Lung microvascular endothelial cell (primary cell): Measurements from ENCODE around the gene FDXACB1. TPM values are rescaled to one million over a fixed set of nuclear protein-coding genes. Genes with fewer than 3 reads are reported as not detected.

Experiments used
- DNase-seq, 2 donors: peaks; one replicate each; pipeline versions ENCODE4 v3.0.0 to v3.0.0-alpha.2; 2010; ENCODE audit warnings: low read depth in 2 of 2
- total RNA-seq: library from RNA; depleted of rRNA; stranded (reverse); fragments of >200 nt; gene quantifications from 2 replicates; pipeline ENCODE4 v1.2.1, GENCODE V29; 2014

The FDXACB1 gene
- total RNA-seq: 1.1 and 2.0 TPM in 2 replicates

- DNase-seq: peak; percentile 98 to 99
Observed at GRCh38 chr11:111878849-111879636, at the start of gene FDXACB1, which contains the start of gene CFAP68. TSS of gene FDXACB1 (minus strand) at chr11:111879165. CDS start at chr11:111879132, 33 bp downstream. TSS of gene CFAP68 (plus strand) at chr11:111879541. CDS start at chr11:111879561, 20 bp downstream.

GRCh38 chr11:111926505-111927391 is 47.8 kb upstream of the FDXACB1 start:
- DNase-seq: peak; percentile 98

- DNase-seq: no peak
Observed at GRCh38 chr11:111925953-111926352, 47.0 kb upstream of the FDXACB1 start.

- DNase-seq: no peak
Observed at GRCh38 chr11:111923951-111924350, 45.0 kb upstream of the FDXACB1 start.

DNA sequence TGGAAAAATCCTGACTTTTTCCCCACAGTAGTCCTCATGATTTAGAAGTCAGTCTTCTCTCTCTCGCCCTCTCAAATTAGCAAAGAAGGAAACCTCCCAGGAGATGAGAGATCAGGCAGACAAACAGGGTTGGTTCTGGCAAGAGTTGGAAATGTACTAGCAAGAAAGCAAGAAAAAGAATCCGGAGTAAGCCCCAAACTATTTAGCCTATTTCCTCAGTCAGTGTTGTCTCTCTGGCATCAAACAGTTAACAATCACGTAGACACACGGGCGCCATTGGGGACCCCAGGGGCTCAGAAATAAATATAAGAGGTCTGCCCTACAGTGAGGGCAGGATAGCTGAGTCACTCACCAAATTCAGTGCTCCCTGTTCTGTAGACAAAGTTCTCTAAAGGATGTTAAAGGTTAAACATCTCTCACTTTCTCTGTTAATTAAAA is 44.4 kb upstream of the FDXACB1 start:
- DNase-seq: peak; percentile 28 to 36

DNA sequence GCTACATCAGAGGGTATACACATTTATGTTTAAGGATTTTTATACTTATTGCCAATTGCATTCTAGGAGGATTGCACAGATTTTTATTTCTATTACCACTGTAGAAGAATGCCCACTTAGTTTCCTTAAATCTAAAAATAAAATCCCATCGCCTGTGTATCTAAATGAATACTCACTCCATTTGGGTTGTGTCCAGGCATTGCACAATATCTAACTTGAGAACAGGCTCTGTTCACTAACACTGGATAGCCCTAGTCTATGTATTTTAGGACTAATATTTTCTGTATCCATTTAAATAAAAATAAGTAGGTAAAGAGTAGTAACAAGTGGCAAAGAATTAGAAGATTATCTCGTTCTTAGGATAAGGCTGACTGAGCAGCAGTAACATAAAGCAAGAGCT is 43.8 kb upstream of the FDXACB1 start:
- peak; percentile 46 to 73 for DNase-seq

GRCh38 chr11:111921541-111922230 is 42.7 kb upstream of the FDXACB1 start:
- DNase-seq: no peak

DNA sequence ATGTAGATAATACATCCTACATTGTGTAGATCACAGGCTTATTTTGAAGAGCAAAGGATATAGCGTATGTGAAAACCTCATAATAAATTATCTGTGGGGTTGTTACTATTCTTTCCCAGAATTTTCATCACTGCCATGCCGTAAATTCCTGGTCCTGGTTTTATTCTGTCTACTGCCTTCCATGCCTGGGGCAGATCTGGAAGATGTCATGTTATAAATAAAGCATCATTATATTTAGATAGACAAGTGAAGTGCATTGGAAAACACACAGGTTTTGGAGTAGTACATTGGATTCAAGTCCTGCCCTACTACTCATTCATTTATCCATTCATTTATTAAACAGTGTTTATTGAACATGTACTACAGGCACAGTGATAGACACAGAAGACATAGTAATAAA is 41.9 kb upstream of the FDXACB1 start:
- DNase-seq: no peak

DNA sequence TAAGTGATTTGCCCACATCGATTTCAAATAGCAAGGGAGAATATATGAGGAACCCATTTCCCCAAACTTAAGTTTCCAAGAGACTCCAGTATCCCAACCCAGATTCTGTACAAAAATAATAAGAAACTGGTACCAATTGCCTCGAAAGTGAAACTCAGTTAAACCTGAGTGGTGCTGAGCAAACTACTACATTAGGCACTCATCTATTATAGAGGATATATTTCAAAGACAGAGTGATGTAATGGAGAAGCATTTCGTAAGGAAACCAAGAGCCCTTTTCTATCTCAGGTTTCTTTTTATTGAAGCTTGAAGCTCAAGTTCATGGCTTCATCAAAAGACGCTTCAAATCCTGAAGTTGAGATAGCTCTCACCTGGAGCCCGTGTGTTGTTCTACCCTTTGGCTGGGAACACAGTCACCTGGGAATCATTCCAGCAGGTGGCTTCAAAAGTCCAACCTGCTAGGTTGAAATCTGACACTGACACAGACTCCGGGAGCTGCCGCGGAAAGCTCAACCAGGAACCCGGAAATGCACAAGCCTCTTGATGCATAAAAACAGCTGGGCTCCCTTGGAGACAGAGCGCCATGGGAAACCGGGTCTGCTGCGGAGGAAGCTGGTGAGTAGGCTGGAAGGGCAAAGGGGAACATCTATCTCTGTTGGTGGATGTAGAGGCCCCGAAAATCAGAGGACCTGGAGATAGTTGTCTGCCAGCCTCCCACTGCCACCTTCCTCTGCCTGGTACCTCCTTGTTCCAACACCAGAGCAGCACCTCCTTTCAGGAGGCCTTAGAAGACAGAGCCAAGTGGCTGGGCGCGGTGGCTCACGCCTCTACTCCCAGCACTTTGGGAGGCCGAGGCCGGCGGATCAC is 39.7 kb upstream of the FDXACB1 start, which contains the start of gene C11orf52:
TSS of gene C11orf52 (plus strand) at position 524 of the 867 bp plus-strand sequence. CDS start at position 584, 60 bp downstream.
- peak; percentile 61 to 71 for DNase-seq

DNA sequence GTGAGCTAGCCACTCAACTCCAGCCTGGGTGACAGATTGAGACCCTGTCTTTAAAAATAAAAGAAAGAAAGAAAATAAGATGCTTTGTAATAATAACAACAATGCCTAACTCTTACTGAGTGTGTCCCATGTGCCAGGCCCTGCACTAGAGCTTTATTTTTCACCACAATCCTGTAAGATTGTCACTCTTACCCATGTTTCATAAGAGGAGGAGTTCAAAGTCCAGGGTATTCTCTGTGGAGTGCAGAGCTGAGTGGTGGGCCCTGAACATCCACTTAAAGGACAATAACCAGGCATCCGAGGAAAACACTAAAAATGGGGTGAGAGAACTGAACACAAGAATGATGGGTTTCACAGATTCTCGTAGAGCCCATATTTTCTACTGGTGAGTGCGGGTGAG is 38.8 kb upstream of the FDXACB1 start:
- no peak for DNase-seq

GRCh38 chr11:111917312-111917711 is 38.3 kb upstream of the FDXACB1 start:
- no peak for DNase-seq

GRCh38 chr11:111916768-111917167 is 37.8 kb upstream of the FDXACB1 start:
- DNase-seq: no peak

DNA sequence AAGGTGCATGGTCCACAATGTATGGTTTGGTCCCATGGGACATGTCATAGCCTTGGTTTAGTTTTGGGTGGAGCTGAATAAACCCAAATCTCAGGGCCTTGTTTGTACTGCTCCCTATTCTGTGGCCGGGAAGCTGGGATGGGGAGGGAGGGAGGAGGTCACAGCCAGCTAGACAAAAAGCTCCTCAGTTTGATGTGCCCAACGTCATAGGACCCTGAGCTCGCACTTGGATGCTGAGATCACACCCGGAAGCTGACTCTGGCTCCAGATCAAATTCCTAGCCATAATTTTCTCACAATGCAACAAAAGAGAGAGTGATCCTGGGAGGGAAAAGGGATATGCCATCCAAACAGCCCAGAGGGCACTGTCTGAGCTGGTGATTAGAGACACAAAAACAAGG is 35.0 kb upstream of the FDXACB1 start:
- peak; percentile 55 to 68 for DNase-seq

GRCh38 chr11:111913031-111913861 is 34.3 kb upstream of the FDXACB1 start:
- DNase-seq: no peak

- DNase-seq: no peak
Observed at GRCh38 chr11:111912535-111912934, 33.6 kb upstream of the FDXACB1 start, which contains the start of gene HSPB2. TSS of gene HSPB2 (plus strand) at chr11:111912734. CDS start at chr11:111912830, 96 bp downstream.

DNA sequence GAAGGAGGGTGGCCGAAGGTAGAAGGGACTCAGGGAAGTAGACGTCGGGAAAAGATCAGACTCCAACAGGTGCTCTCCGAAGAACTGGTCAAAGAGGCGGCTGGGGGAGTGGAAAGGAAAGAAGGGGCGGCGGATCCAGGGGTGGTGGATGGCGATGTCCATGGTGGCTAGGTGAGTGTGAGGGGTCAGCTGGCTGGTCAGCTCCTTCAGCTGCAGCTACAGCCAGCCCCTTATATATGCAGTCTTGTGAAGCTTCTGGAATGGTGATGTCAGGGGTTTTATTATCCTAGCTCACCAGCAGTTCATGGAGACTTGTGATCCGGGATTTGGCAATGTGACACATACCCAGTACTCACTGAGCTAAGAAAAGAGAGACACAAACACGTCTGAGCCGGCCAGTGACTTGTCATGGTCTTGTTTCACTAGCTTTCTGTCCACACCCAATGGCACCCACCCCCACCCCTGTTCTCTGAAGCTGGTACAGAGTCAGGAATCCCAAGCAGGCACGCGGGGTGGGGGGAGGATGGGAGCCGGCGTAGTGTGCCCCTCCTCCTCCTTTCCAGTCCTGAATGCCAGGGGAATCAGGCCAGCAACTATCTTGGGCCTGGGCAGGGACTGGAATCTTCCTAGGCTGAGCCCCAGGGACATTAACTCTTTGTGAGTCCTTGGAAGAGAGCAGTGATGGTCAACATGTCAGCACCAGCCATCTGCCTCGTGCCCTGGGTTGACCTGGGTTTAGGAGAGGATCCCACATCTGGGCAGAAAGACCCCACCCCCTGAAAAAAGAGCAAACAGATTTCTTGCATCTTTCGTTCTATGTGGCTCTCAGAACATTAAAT is 32.8 kb upstream of the FDXACB1 start, which contains the start of gene CRYAB:
TSS of gene CRYAB (minus strand) at position 208 of the 839 bp plus-strand sequence. CDS start at position 162, 46 bp downstream.
- peak in 1 of 2 donors; percentile 38 for DNase-seq

GRCh38 chr11:111910676-111911562 is 32.0 kb upstream of the FDXACB1 start:
- no peak for DNase-seq
